Mucosa of rectum (tissue), 2 donors: ENCODE data around the gene TBC1D2.

Experiments
- H3K27ac ChIP-seq, 2 donors: one replicate each; pipeline ENCODE4 v1.7.0; 2013; ENCODE audit warnings: inconsistent platforms in 2 of 2, low read depth in 2 of 2, low read length in 2 of 2
- H3K27me3 ChIP-seq, 2 donors: one replicate each; pipeline ENCODE4 v1.7.0; 2013; ENCODE audit warnings: low read length in 2 of 2; ENCODE audit not compliant: control insufficient read depth in 2 of 2, insufficient read depth in 2 of 2
- H3K36me3 ChIP-seq, 2 donors: one replicate each; pipeline ENCODE4 v1.7.0; 2013; ENCODE audit warnings: low read length in 2 of 2; ENCODE audit not compliant: control insufficient read depth in 2 of 2, insufficient read depth in 2 of 2
- H3K4me1 ChIP-seq, 2 donors: one replicate each; pipeline ENCODE4 v1.7.0; 2013; ENCODE audit warnings: low read length in 2 of 2, mild to moderate bottlenecking in 1 of 2; ENCODE audit not compliant: control insufficient read depth in 2 of 2, insufficient read depth in 2 of 2
- H3K4me3 ChIP-seq, 2 donors: one replicate each; pipeline ENCODE4 v1.7.0; 2013; ENCODE audit warnings: low read length in 2 of 2
- H3K9ac ChIP-seq, 2 donors: one replicate each; pipeline ENCODE4 v1.7.0; 2013; ENCODE audit warnings: low read length in 2 of 2, low read depth in 1 of 2, mild to moderate bottlenecking in 1 of 2
- H3K9me3 ChIP-seq, 2 donors: one replicate each; pipeline ENCODE4 v1.7.0; 2013; ENCODE audit warnings: low read length in 2 of 2; ENCODE audit not compliant: control insufficient read depth in 2 of 2
- donor health status: healthy.
- donor health status: Normal muscosa, but diverticular disease.

The TBC1D2 gene

DNA sequence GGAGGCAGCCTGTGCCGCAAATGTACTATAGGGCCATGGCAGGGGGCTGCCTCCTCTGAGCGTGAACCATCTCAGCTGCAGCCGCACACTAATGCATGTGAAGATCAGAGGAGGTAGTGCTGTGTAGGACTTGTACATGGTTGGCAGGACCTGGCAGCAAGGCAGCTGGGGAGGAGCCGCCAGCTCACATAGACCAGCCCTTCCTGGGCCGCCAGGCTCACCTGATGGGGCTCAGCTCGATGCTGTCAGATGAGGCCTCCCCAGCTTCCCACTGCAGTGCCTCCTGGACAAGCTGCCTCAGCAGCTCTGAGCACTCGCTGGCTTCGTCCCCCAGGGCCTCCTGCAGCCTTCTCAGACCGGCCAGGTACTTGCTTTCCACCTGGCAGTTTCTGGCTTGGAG is 45.0 kb downstream of the TBC1D2 start:
- no peaks in the 10 kb centered on the region for H3K27me3 ChIP-seq
- peaks cover 4 to 6% of the 10 kb centered on the region in 2 donors for H3K4me1 ChIP-seq
- H3K27ac ChIP-seq: no peak overlapping the region
- no peaks in the 10 kb centered on the region for H3K9me3 ChIP-seq
- H3K36me3 ChIP-seq: peaks cover 26% of the 10 kb centered on the region in 2 donors
- no peak overlapping the region for H3K9ac ChIP-seq
- no peak overlapping the region for H3K4me3 ChIP-seq

DNA sequence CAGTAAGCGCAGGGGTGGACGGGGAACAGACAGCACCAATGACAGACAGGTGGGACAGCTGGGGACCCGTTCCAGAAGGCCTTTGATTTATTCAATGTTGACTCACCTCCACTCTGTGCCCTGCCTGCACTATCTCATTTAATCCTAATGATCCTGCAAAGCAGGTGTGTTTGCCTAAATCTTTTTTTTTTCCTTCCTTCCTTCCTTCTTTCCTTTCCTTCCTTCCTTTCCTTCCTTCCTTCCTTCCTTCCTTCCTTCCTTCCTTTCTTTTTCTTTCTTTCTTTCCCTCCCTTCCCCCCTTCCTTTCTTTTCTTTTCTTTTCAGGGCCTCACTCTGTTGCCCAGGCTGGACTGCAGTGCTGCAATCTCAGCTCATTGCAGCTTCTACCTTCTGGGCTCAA is 45.9 kb downstream of the TBC1D2 start:
- no peak overlapping the region for H3K9ac ChIP-seq

DNA sequence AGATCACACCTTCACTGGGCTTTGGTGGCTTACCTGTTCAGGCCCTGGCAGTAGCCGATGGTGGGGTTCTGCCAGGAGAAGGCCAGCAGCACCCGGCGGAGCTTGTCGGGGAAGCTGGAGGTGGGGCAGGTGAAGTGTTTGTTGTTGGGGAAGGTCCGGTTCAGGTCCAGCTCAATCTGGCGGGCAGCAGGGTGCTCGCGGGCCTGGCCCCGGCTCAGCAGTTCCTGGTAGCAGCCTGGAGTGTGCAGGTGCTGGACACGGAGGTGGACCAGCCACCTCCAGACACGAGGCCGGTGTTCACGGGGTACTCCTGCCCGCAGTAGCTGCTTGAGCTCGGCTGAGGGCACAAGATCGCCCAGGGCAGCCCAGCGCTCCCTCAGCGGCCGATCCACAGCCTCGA is 46.8 kb downstream of the TBC1D2 start:
- Histone ChIP-seq H3K27ac (no peak overlapping the region), H3K4me3 (no peak overlapping the region), H3K27me3 (no peaks in the 10 kb centered on the region), H3K9ac (no peak overlapping the region), H3K9me3 (no peaks in the 10 kb centered on the region), H3K36me3 (peaks cover 22 to 24% of the 10 kb centered on the region in 2 donors), H3K4me1 (peaks cover 4 to 6% of the 10 kb centered on the region in 2 donors)

More for the DNA sequence above, 45.9 kb downstream of the TBC1D2 start:
- Histone ChIP-seq H3K27me3 (no peaks in the 10 kb centered on the region), H3K27ac (no peak overlapping the region), H3K4me1 (peaks cover 4 to 6% of the 10 kb centered on the region in 2 donors), H3K9me3 (no peaks in the 10 kb centered on the region), H3K4me3 (no peak overlapping the region), H3K36me3 (peaks cover 24 to 28% of the 10 kb centered on the region in 2 donors)

DNA sequence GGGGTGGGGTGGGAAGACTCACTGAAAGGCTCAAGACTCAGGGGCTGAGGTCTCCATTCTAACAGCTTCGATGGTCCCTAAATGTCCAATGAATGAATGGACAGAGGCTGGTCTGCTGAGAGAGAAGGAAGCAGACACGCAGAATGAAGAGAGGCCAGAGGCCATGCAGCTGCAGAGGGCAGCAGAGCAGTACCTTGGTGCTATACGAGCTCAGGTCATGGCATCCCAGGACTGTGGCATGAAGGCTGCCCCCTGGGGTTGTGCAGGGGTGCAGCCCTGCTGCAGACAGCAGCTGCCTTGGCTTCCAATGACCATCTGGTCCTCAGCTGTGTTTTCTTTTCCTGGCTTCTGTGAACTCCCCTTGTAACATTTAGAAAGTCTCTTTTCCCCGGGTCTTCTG is 47.8 kb downstream of the TBC1D2 start:
- no peak overlapping the region for H3K9ac ChIP-seq
- no peak overlapping the region for H3K27ac ChIP-seq
- peaks cover 4 to 6% of the 10 kb centered on the region in 2 donors for H3K4me1 ChIP-seq
- H3K27me3 ChIP-seq: no peaks in the 10 kb centered on the region
- H3K36me3 ChIP-seq: peaks cover 21 to 31% of the 10 kb centered on the region in 2 donors
- no peaks in the 10 kb centered on the region for H3K9me3 ChIP-seq
- no peak overlapping the region for H3K4me3 ChIP-seq

DNA sequence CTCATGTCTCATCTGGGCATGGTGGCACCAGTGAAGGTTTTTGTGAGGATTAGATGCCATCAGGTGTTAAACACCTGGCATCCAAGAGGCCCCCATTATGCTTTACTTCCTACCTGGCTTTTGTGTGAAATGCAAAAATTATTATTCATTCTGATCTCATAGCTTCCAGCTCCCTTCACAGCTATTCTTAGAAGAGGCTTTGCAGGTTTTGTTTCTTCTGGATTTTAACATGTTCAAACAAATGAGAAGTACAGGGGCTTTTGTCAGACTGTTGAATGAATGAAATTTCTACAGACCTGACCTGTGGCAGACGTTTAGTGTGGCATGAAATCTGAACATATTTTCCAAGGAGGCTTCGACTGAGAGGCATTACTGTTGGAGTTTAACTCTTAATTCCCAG is 48.7 kb downstream of the TBC1D2 start:
- peaks cover 4 to 6% of the 10 kb centered on the region in 2 donors for H3K4me1 ChIP-seq
- H3K36me3 ChIP-seq: peaks cover 21 to 37% of the 10 kb centered on the region in 2 donors
- no peaks in the 10 kb centered on the region for H3K9me3 ChIP-seq
- no peaks in the 10 kb centered on the region for H3K27me3 ChIP-seq
- H3K27ac ChIP-seq: no peak overlapping the region
- no peak overlapping the region for H3K4me3 ChIP-seq
- no peak overlapping the region for H3K9ac ChIP-seq

DNA sequence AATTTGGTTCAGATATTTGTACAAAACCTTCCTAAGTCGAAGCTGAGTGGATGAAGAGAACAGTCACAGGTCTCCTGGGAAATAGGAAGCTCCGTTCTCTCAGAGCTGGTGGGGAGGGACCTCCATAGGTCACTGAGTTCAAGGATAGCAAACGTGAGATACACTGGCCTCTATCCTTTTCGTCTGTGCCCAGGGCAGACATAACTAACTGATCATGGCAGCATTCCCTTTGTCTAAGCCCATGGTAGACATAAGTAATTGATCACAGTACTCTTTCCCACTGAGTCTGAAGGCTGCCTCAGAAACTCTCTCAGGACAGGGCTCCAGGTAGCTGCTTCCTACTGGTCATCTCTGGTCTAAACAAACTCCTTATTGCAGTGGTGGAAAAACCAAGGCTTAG is 50.8 kb downstream of the TBC1D2 start:
- Histone ChIP-seq H3K36me3 (peaks cover 18 to 34% of the 10 kb centered on the region in 2 donors), H3K4me1 (no peaks in the 10 kb centered on the region), H3K27me3 (no peaks in the 10 kb centered on the region), H3K9ac (no peak overlapping the region), H3K9me3 (no peaks in the 10 kb centered on the region), H3K4me3 (no peak overlapping the region), H3K27ac (no peak overlapping the region)

DNA sequence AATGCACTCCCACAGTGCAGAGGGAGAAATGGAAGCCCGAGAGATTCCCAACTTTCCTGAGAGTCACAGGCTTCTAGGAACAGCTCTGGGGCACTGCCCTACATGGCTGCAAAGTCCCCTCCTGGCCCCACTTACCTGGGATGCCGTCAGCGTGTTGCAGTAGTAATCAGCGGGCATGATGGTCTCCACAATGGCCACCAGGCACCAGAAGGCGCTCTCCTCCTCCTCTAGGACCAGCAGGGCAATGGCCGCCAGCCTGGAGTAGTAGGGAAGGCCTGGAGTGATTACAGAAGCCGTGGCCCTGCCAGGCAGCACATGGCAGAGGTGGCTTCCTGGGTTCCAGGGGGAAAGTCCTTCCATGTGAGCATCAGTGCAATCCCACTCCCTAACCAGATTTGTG is 52.3 kb downstream of the TBC1D2 start:
- peaks cover 21 to 29% of the 10 kb centered on the region in 2 donors for H3K36me3 ChIP-seq
- H3K27ac ChIP-seq: no peak overlapping the region
- H3K27me3 ChIP-seq: no peaks in the 10 kb centered on the region
- no peaks in the 10 kb centered on the region for H3K4me1 ChIP-seq
- H3K4me3 ChIP-seq: no peak overlapping the region
- no peak overlapping the region for H3K9ac ChIP-seq
- no peaks in the 10 kb centered on the region for H3K9me3 ChIP-seq

DNA sequence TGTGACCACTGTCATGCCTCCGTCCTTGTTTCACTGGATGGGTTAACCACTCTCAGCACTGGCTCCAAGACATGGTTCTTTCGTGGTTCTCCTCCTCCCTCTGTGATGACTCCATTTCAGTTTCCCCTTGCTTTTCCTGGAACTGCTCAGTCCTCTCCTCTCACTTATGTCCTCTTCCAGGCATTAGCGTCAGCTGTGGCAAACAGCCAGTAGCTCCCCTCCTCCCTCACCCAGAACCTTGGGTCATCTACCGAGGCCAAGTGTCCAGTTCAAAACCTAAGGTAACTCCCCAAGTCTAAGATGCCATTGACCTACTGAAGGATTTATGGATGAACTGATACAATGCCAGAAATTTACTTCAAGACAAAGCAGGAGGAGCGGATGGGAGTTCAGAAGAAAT is 53.2 kb downstream of the TBC1D2 start:
- peaks cover 17 to 25% of the 10 kb centered on the region in 2 donors for H3K36me3 ChIP-seq
- H3K27me3 ChIP-seq: no peaks in the 10 kb centered on the region
- H3K9ac ChIP-seq: no peak overlapping the region
- no peaks in the 10 kb centered on the region for H3K9me3 ChIP-seq
- no peak overlapping the region for H3K4me3 ChIP-seq
- no peak overlapping the region for H3K27ac ChIP-seq
- no peaks in the 10 kb centered on the region for H3K4me1 ChIP-seq

DNA sequence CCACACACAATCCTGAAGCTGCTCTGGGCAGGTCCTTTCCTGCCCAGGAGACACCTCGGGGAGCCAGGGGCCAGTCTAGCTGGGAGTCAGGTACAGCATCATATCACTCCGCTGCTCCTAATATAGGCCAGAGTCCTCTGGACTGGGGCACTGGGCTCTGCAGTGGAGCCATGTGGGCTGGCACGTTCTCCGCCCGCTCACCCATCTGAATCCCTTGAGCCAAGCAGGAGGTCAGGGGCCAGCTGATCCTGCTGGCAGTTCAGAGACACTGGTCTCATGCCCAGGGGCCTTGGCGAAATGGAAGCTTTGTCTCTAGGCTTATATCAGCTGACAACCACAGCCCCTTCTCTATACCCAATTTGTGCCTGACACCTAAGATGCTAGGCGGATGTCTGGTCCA is 53.7 kb downstream of the TBC1D2 start:
- H3K4me3 ChIP-seq: no peak overlapping the region
- H3K36me3 ChIP-seq: peaks cover 17 to 25% of the 10 kb centered on the region in 2 donors
- H3K9me3 ChIP-seq: no peaks in the 10 kb centered on the region
- H3K27ac ChIP-seq: no peak overlapping the region
- H3K9ac ChIP-seq: no peak overlapping the region
- H3K4me1 ChIP-seq: no peaks in the 10 kb centered on the region
- H3K27me3 ChIP-seq: no peaks in the 10 kb centered on the region

DNA sequence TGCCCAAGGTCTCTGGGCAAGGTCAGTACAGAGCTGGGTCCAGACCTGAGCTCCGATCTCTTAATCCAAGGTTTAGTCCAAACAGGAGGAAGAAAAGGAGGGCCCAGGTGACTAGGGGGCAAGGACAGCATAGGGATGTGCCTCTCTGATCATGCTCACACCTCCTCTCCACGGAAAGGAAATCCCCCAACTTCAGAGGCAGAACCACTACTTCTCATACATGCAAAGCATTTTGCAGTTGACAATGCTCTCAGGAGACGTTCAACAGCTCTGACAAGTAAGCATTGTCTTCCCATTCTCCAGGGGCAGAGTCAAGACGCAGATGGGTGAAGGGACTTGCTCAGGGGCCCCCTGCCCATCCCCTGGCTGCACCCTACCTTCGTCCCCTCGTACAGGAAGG is 54.3 kb downstream of the TBC1D2 start:
- Histone ChIP-seq H3K4me3 (no peak overlapping the region), H3K9me3 (no peaks in the 10 kb centered on the region), H3K27me3 (no peaks in the 10 kb centered on the region), H3K27ac (no peak overlapping the region), H3K4me1 (no peaks in the 10 kb centered on the region), H3K36me3 (peaks cover 17 to 25% of the 10 kb centered on the region in 2 donors), H3K9ac (no peak overlapping the region)
